Peyer's patch (tissue), 4 donors: ENCODE measurements around the gene CHMP6. TPM values are rescaled to one million over a fixed set of nuclear protein-coding genes. Genes with fewer than 3 reads are reported as not detected.

Source experiments
- DNase-seq, 3 donors: peaks; one replicate each; pipeline ENCODE4 v3.0.0-alpha.2; 2017 to 2019
- H3K27ac ChIP-seq, 4 donors: fragments of 200-600 bp; sonication (generic); one replicate each; pipeline ENCODE4 v1.5.1; 2016 to 2019
- H3K27me3 ChIP-seq, 2 donors: fragments of 200-600 bp; sonication (generic); one replicate each; pipeline ENCODE4 v1.5.1; 2019
- H3K36me3 ChIP-seq, 3 donors: fragments of 200-600 bp; sonication (generic); one replicate each; pipeline ENCODE4 v1.5.1; 2016 to 2019
- H3K4me1 ChIP-seq, 4 donors: fragments of 200-600 bp; sonication (generic); one replicate each; pipeline ENCODE4 v1.5.1; 2016 to 2019
- H3K4me3 ChIP-seq, 4 donors: fragments of 200-600 bp; sonication (generic); 1 replicate in 3 of 4; 2 replicates in 1 of 4; pipeline ENCODE4 v1.5.1; 2016 to 2019; ENCODE audit warnings: mild to moderate bottlenecking in 1 of 4
- H3K9me3 ChIP-seq, 4 donors: fragments of 200-600 bp; sonication (generic); one replicate each; pipeline ENCODE4 v1.5.1; 2016 to 2019; ENCODE audit warnings: mild to moderate bottlenecking in 1 of 4
- CTCF ChIP-seq, 6 experiments: fragments of 450-650 bp in 4 of 6; fragments of 200-600 bp in 2 of 6; sonication (generic) in 1 of 6; IDR thresholded peaks; one replicate each; pipeline ENCODE4 v1.5.1; 2017 to 2019; ENCODE audit warnings: antibody characterized with exemption in 6 of 6, mild to moderate bottlenecking in 3 of 6, moderate library complexity in 1 of 6
- POLR2A ChIP-seq, 2 donors: fragments of 450-650 bp; IDR thresholded peaks; one replicate each; pipeline ENCODE4 v1.5.1; 2017; ENCODE audit warnings: antibody characterized with exemption in 2 of 2, mild to moderate bottlenecking in 2 of 2, moderate library complexity in 2 of 2
- total RNA-seq, 4 donors: library from RNA; depleted of rRNA; stranded (reverse); fragments of >200 nt; gene quantifications; one replicate each; pipeline ENCODE4 v1.1.0, GENCODE V29; 2016

CHMP6 gene
- total RNA-seq, 4 donors from 2014 or later = 29.9 to 57.8 (median 37.1) TPM

GRCh38 chr17:81022344-81022676, 30.7 kb downstream of the CHMP6 start:
- Histone ChIP-seq H3K9me3 (peaks cover 0 to 3% (median 0%) of the 10 kb centered on the region in 4 donors), H3K27me3 (no peaks in the 10 kb centered on the region), H3K4me3 (no peak overlapping the region), H3K36me3 (no peaks in the 10 kb centered on the region), H3K27ac (no peak overlapping the region), H3K4me1 (peaks cover 0 to 31% (median 3%) of the 10 kb centered on the region in 4 donors)
- TF ChIP-seq POLR2A (IDR thresholded peaks at IDR 0.05) (no peak), CTCF (IDR thresholded peaks at IDR 0.05) (no peak)
- DNase-seq = no peak

DNA sequence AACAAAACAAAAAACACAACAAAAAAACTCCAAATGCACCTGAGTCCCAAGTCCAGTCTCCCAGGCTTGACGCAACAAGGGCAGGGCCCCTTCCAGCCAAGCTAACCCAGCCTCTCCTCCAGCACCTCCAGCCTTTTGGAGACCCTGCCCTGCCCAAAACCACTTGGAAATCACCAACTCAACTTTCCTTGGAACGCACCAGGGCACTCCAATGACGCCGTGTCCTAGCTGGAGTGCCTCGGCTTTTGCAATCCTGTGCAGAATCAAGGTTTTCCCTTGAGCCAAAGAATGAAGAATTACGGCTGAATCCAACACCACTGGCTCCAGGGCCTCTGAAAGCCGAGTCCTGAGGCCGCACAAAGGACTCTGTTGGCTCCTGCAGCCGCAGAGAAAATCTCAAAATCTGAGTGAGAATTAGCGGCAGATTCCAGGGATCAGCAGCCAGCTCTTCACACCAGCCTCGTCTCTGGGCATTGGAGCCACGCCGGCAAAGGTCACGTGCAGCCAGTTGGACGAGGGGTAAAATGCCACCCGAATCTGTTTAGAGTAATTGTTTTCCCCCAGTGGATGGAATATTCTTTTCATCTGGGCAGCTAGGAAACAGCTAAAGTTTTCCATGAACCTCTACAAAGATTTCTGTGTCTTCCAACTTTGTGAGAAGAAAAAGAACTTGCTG, 33.6 kb downstream of the CHMP6 start:
- Histone ChIP-seq H3K36me3 (no peaks in the 10 kb centered on the region), H3K4me3 (no peak overlapping the region), H3K9me3 (peaks cover 0 to 6% (median 0%) of the 10 kb centered on the region in 4 donors), H3K27ac (no peak overlapping the region), H3K27me3 (no peaks in the 10 kb centered on the region), H3K4me1 (peaks cover 0 to 20% (median 2%) of the 10 kb centered on the region in 4 donors)
- TF ChIP-seq POLR2A (IDR thresholded peaks at IDR 0.05) = no peak
- no peak for TF ChIP-seq CTCF (IDR thresholded peaks at IDR 0.05)
- no peak for DNase-seq

- H3K4me1 ChIP-seq = peaks cover 0 to 16% (median 2%) of the 10 kb centered on the region in 4 donors
- H3K27me3 ChIP-seq = no peaks in the 10 kb centered on the region
- H3K9me3 ChIP-seq = peaks cover 0 to 6% (median 0%) of the 10 kb centered on the region in 4 donors
- TF ChIP-seq CTCF (IDR thresholded peaks at IDR 0.05) = no peak
- TF ChIP-seq POLR2A (IDR thresholded peaks at IDR 0.05) = no peak
- H3K27ac ChIP-seq = no peak overlapping the region
- no peak for DNase-seq
- H3K36me3 ChIP-seq = no peaks in the 10 kb centered on the region
- no peak overlapping the region for H3K4me3 ChIP-seq
These were observed 34.1 kb downstream of the CHMP6 start for GRCh38 chr17:81025741-81026129.

DNA sequence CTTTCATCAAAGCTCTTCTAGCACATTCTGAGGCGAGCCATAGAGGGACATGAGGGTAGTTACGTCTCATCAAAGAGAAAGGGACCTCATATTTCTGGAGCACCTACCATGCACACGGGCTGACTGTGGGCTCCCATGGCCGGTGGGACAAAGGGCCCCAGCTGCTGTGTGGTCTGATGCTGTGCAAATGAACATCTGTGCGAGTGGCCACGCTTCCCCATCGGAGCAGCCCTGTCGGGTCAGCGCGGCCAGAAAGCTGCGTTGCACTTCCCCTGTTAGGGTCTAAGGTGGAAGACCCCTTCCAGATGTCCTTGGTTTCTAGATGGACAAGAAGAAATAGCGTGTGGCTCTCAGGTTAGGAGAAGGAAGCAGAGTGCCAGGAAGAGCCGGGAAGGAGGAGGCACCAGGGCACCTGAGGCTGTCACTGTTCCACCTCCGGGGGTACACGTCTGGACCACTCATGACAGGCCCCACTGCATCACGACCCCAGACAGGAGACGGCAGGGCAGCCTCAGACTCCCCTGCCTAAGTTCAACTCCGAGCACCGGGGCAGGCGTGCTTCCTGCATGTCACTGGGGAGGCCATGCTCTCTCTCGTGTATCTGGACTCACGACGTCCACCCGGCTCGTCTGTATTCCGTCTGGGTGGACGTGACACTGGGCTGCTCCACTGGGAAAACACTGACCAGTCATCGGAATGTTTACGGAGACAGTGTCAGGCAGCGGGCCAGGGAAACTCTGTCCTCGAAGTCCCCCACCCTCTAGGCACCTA, 34.8 kb downstream of the CHMP6 start:
- no peaks in the 10 kb centered on the region for H3K36me3 ChIP-seq
- H3K4me1 ChIP-seq = peaks cover 0 to 14% (median 2%) of the 10 kb centered on the region in 4 donors
- TF ChIP-seq POLR2A (IDR thresholded peaks at IDR 0.05) (no peak), CTCF (IDR thresholded peaks at IDR 0.05) (no peak)
- peaks cover 0 to 6% (median 0%) of the 10 kb centered on the region in 4 donors for H3K9me3 ChIP-seq
- H3K27me3 ChIP-seq = no peaks in the 10 kb centered on the region
- H3K4me3 ChIP-seq = no peak overlapping the region
- DNase-seq = no peak
- H3K27ac ChIP-seq = no peak overlapping the region

DNA sequence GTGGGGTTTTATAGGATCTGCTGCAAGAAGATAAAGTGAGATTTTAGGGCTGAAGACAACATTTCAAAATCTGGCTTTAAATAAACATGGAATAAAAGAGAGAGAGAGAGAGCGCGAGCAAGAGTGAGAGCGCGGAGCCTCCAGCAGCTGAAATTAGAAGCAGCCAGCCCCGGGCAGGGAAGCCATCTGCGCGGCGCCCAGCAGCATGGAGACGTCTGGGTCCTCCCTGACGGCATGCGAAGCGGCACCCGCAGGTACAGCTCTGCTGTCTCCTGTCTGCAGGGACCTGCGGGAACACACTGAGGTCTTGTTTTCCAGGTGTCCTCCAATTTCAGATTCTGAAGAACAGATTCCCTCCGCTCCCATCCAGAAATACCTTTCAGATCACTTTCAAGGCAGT, 35.4 kb downstream of the CHMP6 start:
- Histone ChIP-seq H3K4me3 (no peak overlapping the region), H3K9me3 (peaks cover 0 to 6% (median 0%) of the 10 kb centered on the region in 4 donors), H3K36me3 (no peaks in the 10 kb centered on the region), H3K27me3 (no peaks in the 10 kb centered on the region), H3K4me1 (peaks cover 0 to 19% (median 2%) of the 10 kb centered on the region in 4 donors), H3K27ac (no peak overlapping the region)
- no peak for TF ChIP-seq POLR2A (IDR thresholded peaks at IDR 0.05)
- no peak for TF ChIP-seq CTCF (IDR thresholded peaks at IDR 0.05)
- DNase-seq = no peak
